Endodermal cell (in vitro differentiated cells): ENCODE measurements around the gene KCNS3. TPM values are rescaled to one million over a fixed set of nuclear protein-coding genes. Genes with fewer than 3 reads are reported as not detected.
"Not testable (repeated sequence)": the region's sequence is repeated elsewhere in the genome, so short reads cannot be mapped to it uniquely, and the experiment has no call there.

Experiments
- DNase-seq: peaks from one replicate; pipeline ENCODE4 v3.0.0-alpha.2; 2017
- H3K27ac ChIP-seq: 2 replicates; pipeline ENCODE4 v1.5.1; 2013; ENCODE audit warnings: mild to moderate bottlenecking, low read depth, low read length, moderate library complexity
- H3K27me3 ChIP-seq: 2 replicates; pipeline ENCODE4 v1.6.1; 2013; ENCODE audit warnings: mild to moderate bottlenecking, low read length, moderate library complexity; ENCODE audit not compliant: insufficient read depth, control insufficient read depth, poor library complexity, severe bottlenecking
- H3K36me3 ChIP-seq: 2 replicates; pipeline ENCODE4 v1.7.0; 2013; ENCODE audit warnings: mild to moderate bottlenecking, low read length, moderate library complexity; ENCODE audit not compliant: control insufficient read depth, insufficient read depth
- H3K4me1 ChIP-seq: one replicate; pipeline ENCODE4 v1.7.0; 2013; ENCODE audit warnings: low read length; ENCODE audit not compliant: control insufficient read depth, insufficient read depth
- H3K4me3 ChIP-seq: 2 replicates; pipeline ENCODE4 v1.5.1; 2013; ENCODE audit warnings: mild to moderate bottlenecking, low read length, moderate library complexity
- H3K9ac ChIP-seq: 2 replicates; pipeline ENCODE4 v1.6.1; 2013; ENCODE audit warnings: mild to moderate bottlenecking, low read length, moderate library complexity; ENCODE audit not compliant: poor library complexity, severe bottlenecking; ENCODE audit errors: extremely low read depth
- H3K9me3 ChIP-seq: 2 replicates; pipeline ENCODE4 v1.6.1; 2013; ENCODE audit warnings: mild to moderate bottlenecking, low read length, moderate library complexity; ENCODE audit not compliant: control insufficient read depth
- H3K27ac Mint-ChIP-seq: 2 replicates; pipeline ENCODE4 v1.8.0; 2020; ENCODE audit warnings: mixed read lengths
- H3K27me3 Mint-ChIP-seq: 2 replicates; pipeline ENCODE4 v1.8.0; 2021; ENCODE audit warnings: mild to moderate bottlenecking, mixed read lengths; ENCODE audit not compliant: insufficient read depth
- H3K36me3 Mint-ChIP-seq: 2 replicates; pipeline ENCODE4 v1.8.0; 2020; ENCODE audit warnings: low read depth, mixed read lengths
- H3K4me1 Mint-ChIP-seq: 2 replicates; pipeline ENCODE4 v1.8.0; 2020; ENCODE audit warnings: mixed read lengths
- H3K4me3 Mint-ChIP-seq: 2 replicates; pipeline ENCODE4 v1.8.0; 2020; ENCODE audit warnings: mild to moderate bottlenecking, moderate library complexity, mixed read lengths
- H3K9me3 Mint-ChIP-seq: 2 replicates; pipeline ENCODE4 v1.8.0; 2020; ENCODE audit warnings: mild to moderate bottlenecking, mixed read lengths
- WGBS, 2 experiments: methylation state at CpG; one replicate each; pipeline versions ENCODE4 v1.1.5 to v1.1.7; 2013; ENCODE audit warnings: missing lambda C conversion rate in 2 of 2, mixed read lengths in 1 of 2; ENCODE audit not compliant: insufficient coverage in 1 of 2, insufficient read length in 1 of 2; 5-methylcytosine and 5-hydroxymethylcytosine counted together
- total RNA-seq, 2 donors: library from RNA; stranded (reverse); fragmentation: NEBNext Ultra II Directional in 1 of 2; extraction: Animal tissue kit (Norgen Biotek cat#: 25700) in 1 of 2; gene quantifications; 2 replicates in 1 of 2; 3 replicates in 1 of 2; pipeline ENCODE4 v1.2.1, GENCODE V29; 2021
- TF ChIP-seq, protein P1 (sequence below): fragments of 200-600 bp; sonication (generic); conservative IDR thresholded peaks from 2 replicates; pipeline ENCODE4 v1.5.0; 2021; ENCODE audit warnings: antibody characterized with exemption, mild to moderate bottlenecking

KCNS3 gene
- total RNA-seq, 2 donors from 2014 or later, result 10.7 to 11.1 TPM

DNA sequence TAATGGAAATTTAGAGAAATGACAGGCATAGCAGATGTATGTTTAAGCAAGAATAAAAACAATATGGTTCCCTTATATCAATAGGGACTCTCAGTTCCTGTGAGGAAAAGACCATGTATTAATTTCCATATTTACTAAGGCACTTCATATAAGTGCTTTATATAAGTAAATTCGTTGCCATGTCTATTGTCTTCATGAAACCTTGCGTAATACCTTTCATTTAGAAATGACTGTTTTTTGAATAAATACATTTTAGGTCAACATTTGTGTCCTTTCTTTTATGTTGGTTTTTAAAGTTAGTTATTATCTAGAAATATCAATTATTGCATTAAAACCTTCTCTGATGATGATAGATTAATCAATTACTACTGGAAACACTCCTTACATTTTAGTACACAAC lies 83.3 kb downstream of the KCNS3 start:
- Mint-ChIP-seq H3K27me3 (peaks cover 5% of the 10 kb centered on the region), H3K27ac (no peak overlapping the region), H3K36me3 (no peaks in the 10 kb centered on the region), H3K4me1 (peaks cover 5% of the 10 kb centered on the region), H3K9me3 (no peaks in the 10 kb centered on the region), H3K4me3 (no peak overlapping the region)
- Histone ChIP-seq H3K27ac (no peak overlapping the region), H3K36me3 (no peaks in the 10 kb centered on the region), H3K4me1 (no peaks in the 10 kb centered on the region), H3K9ac (no peak overlapping the region), H3K9me3 (no peaks in the 10 kb centered on the region), H3K4me3 (no peak overlapping the region), H3K27me3 (no peaks in the 10 kb centered on the region)
- no peak for DNase-seq
- TF ChIP-seq, protein P1, sequence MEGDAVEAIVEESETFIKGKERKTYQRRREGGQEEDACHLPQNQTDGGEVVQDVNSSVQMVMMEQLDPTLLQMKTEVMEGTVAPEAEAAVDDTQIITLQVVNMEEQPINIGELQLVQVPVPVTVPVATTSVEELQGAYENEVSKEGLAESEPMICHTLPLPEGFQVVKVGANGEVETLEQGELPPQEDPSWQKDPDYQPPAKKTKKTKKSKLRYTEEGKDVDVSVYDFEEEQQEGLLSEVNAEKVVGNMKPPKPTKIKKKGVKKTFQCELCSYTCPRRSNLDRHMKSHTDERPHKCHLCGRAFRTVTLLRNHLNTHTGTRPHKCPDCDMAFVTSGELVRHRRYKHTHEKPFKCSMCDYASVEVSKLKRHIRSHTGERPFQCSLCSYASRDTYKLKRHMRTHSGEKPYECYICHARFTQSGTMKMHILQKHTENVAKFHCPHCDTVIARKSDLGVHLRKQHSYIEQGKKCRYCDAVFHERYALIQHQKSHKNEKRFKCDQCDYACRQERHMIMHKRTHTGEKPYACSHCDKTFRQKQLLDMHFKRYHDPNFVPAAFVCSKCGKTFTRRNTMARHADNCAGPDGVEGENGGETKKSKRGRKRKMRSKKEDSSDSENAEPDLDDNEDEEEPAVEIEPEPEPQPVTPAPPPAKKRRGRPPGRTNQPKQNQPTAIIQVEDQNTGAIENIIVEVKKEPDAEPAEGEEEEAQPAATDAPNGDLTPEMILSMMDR, result no peak
- 100% methylated on average over 2 of the region's 2 CpGs; no CpG with 5 or more reads in 1 of the 2 experiments for WGBS, 2 experiments

DNA sequence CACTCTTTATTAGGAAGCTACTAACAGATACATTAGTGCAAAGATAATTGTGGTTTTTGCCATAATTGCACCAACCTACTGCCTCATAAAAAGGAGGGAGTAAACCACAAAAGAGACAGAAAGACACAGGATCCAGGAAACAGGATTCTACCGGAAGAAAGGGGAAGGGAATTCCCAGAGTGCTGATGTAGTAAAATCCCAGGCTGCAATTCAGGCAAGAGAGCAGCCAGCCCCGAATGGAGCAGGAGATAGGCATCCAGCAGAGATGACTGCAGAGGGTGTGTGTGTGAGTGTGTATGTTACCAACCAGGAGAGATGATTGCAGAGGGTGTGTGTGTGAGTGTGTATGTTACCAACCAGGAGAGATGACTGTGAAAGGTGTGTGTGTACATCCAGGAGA lies 84.4 kb downstream of the KCNS3 start:
- WGBS, 2 experiments, result 34 to 65% methylated on average over 2 of the region's 2 CpGs
- Histone ChIP-seq H3K9me3 (no peaks in the 10 kb centered on the region), H3K4me3 (no peak overlapping the region), H3K9ac (no peak overlapping the region), H3K36me3 (no peaks in the 10 kb centered on the region), H3K27ac (no peak overlapping the region), H3K4me1 (no peaks in the 10 kb centered on the region), H3K27me3 (no peaks in the 10 kb centered on the region)
- Mint-ChIP-seq H3K4me3 (no peak overlapping the region), H3K36me3 (no peaks in the 10 kb centered on the region), H3K27me3 (peaks cover 5% of the 10 kb centered on the region), H3K4me1 (peaks cover 5% of the 10 kb centered on the region), H3K27ac (no peak overlapping the region), H3K9me3 (no peaks in the 10 kb centered on the region)
- TF ChIP-seq, protein P1, result no peak
- no peak for DNase-seq

DNA sequence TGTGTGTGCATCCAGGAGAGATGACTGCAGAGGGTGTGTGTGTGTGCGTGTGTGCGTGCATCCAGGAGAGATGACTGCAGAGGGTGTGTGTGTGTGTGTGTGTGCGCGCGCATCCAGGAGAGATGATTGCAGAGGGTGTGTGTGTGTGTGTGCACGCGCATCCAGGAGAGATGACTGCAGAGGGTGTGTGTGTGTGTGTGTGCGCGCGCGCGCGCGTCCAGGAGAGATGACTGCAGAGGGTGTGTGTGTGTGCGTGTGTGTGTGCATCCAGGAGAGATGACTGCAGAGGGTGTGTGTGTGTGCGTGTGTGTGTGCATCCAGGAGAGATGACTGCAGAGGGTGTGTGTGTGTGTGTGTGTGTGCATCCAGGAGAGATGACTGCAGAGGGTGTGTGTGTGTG lies 85.1 kb downstream of the KCNS3 start:
- 86% methylated on average over 9 of the region's 16 CpGs; no CpG with 5 or more reads in 1 of the 2 experiments for WGBS, 2 experiments
- not testable (repeated sequence) for DNase-seq, H3K27ac Mint-ChIP-seq, H3K9me3 Mint-ChIP-seq, H3K4me3 ChIP-seq, H3K27me3 Mint-ChIP-seq, H3K9ac ChIP-seq, H3K27ac ChIP-seq, H3K4me3 Mint-ChIP-seq, H3K36me3 ChIP-seq, H3K36me3 Mint-ChIP-seq, H3K4me1 ChIP-seq, H3K4me1 Mint-ChIP-seq, H3K27me3 ChIP-seq, H3K9me3 ChIP-seq

DNA sequence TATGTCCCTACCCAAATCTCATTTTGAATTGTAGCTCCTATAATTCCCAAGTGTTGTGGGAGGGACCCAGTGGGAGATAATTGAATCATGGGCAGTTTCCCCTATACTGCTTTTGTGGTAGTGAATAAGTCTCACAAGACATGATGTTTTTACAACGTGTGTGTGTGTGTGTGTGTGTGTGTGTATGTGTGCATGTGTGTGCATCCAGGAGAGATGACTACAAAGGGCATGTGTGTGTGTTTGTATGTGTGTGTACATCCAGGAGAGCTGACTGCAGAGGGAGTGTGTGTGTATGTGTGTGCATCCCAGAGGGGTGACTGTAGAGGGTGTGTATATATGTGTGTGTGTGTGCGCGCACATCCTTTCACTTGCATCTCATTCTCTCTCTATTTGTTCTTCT lies 86.7 kb downstream of the KCNS3 start:
- H3K36me3 ChIP-seq, result no peaks in the 10 kb centered on the region
- H3K9me3 ChIP-seq, result no peaks in the 10 kb centered on the region
- Mint-ChIP-seq H3K9me3 (no peaks in the 10 kb centered on the region), H3K4me3 (no peak overlapping the region), H3K27me3 (peaks cover 5% of the 10 kb centered on the region), H3K4me1 (peaks cover 4% of the 10 kb centered on the region), H3K27ac (no peak overlapping the region), H3K36me3 (no peaks in the 10 kb centered on the region)
- 40% methylated on average over 1 of the region's 3 CpGs; no CpG with 5 or more reads in 1 of the 2 experiments for WGBS, 2 experiments
- TF ChIP-seq, protein P1, result no peak
- no peak for DNase-seq
- H3K4me3 ChIP-seq, result no peak overlapping the region
- no peaks in the 10 kb centered on the region for H3K27me3 ChIP-seq
- H3K9ac ChIP-seq, result no peak overlapping the region
- no peak overlapping the region for H3K27ac ChIP-seq
- no peaks in the 10 kb centered on the region for H3K4me1 ChIP-seq
